Left kidney (tissue), 2 donors: ENCODE results near the gene ZBTB44. TPM values are rescaled to one million over a fixed set of nuclear protein-coding genes. Genes with fewer than 3 reads are reported as not detected.
A peak's percentile ranks its signal among the peaks of the same experiment; 100 is the strongest.
"Not testable (repeated sequence)": the region's sequence is repeated elsewhere in the genome, so short reads cannot be mapped to it uniquely, and the experiment has no call there.

Source experiments
- DNase-seq: peaks from one replicate; pipeline ENCODE4 v3.0.0-alpha.2; 2013
- polyA plus RNA-seq: library from polyadenylated mRNA; unstranded; fragments of 120-200 nt; gene quantifications from one replicate; pipeline ENCODE4 v1.2.1, GENCODE V29; 2013; ENCODE audit not compliant: insufficient read length

Gene ZBTB44
- polyA plus RNA-seq, 1 donor = 72.0 TPM

- no peak for DNase-seq
Observed at GRCh38 chr11:130198292-130198691, 116.4 kb downstream of the ZBTB44 start.

GRCh38 chr11:130197386-130198035, 117.2 kb downstream of the ZBTB44 start:
- no peak for DNase-seq

GRCh38 chr11:130194241-130195023, 120.3 kb downstream of the ZBTB44 start:
- DNase-seq = no peak

- not testable (repeated sequence) for DNase-seq
Observed at GRCh38 chr11:130193551-130193950, 121.2 kb downstream of the ZBTB44 start.

GRCh38 chr11:130192845-130193267, 121.9 kb downstream of the ZBTB44 start:
- no peak for DNase-seq

GRCh38 chr11:130191896-130192295, 122.8 kb downstream of the ZBTB44 start:
- DNase-seq = no peak

- no peak for DNase-seq
Observed at GRCh38 chr11:130190371-130190881, 124.3 kb downstream of the ZBTB44 start.

- DNase-seq = no peak
Observed at GRCh38 chr11:130189492-130190210, 125.1 kb downstream of the ZBTB44 start.

- DNase-seq = no peak
Observed at GRCh38 chr11:130188585-130189347, 126.0 kb downstream of the ZBTB44 start.

GRCh38 chr11:130188047-130188446, 126.7 kb downstream of the ZBTB44 start:
- DNase-seq = no peak

- no peak for DNase-seq
Observed at GRCh38 chr11:130187096-130187495, 127.6 kb downstream of the ZBTB44 start.

- no peak for DNase-seq
Observed at GRCh38 chr11:130183878-130184610, 130.7 kb downstream of the ZBTB44 start.

- DNase-seq = peak; percentile 63
Observed at GRCh38 chr11:130181295-130182272, 133.1 kb downstream of the ZBTB44 start.

- no peak for DNase-seq
Observed at GRCh38 chr11:130180896-130181294, 133.8 kb downstream of the ZBTB44 start.

GRCh38 chr11:130180491-130180890, 134.2 kb downstream of the ZBTB44 start:
- no peak for DNase-seq

- peak; percentile 68 for DNase-seq
Observed at GRCh38 chr11:130179396-130180306, 135.1 kb downstream of the ZBTB44 start.

- DNase-seq = no peak
Observed at GRCh38 chr11:130178441-130179339, 136.0 kb downstream of the ZBTB44 start.

GRCh38 chr11:130177782-130178181, 136.9 kb downstream of the ZBTB44 start:
- DNase-seq = no peak
